IPS-NIHi7 (cell line): ENCODE data around the gene CDK13.

Source experiments
- DNase-seq: peaks from one replicate; pipeline ENCODE4 v3.0.0; 2012; ENCODE audit warnings: mixed read lengths; ENCODE audit errors: extremely low spot score

Gene CDK13

DNA sequence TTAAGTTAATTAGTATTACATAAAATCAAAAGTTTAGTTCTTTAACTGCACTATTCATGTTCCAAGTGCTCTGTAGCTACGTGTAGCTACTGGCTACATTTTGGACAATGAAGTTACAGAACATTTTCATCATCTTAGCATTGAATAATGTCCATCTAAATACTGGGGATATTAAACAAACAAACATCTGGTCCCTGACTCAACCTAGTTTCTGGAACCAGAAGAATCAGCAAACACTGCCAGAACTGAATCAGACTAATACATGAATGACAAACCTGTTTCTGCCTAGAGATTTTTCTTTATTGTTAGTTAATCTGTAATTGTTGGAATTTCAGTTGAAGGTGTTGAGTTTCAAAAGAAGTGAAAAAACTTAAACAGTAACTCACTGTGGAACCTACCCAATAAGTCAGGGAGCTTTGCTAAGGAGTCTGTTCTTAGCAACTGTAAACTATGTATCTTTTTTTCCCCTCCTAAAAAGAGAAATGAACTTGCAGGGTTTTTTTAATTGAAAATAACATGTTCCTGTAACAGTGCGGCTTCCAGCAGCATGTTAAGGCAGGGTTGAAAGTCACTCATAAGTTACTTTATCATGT, 58.3 kb downstream of the CDK13 start:
- DNase-seq = no peak

DNA sequence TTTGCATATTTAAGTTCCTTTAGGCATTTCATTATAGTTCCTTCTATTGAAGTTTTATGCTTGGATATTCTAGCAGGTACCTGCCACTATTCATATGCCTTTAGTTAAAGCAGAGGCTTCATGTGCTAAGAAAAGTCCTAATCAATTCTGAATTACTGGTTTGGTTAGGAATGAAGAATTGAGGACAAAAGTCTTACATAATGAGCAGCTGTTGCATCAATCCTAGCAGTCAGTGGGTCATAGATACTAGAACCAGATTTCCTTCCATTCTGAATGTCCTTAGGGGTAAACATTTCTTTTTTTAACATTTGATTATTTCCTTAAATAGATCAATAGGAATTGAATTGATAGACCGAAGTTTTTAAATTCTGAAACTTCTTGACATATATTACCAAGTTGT, 59.2 kb downstream of the CDK13 start:
- DNase-seq = no peak

DNA sequence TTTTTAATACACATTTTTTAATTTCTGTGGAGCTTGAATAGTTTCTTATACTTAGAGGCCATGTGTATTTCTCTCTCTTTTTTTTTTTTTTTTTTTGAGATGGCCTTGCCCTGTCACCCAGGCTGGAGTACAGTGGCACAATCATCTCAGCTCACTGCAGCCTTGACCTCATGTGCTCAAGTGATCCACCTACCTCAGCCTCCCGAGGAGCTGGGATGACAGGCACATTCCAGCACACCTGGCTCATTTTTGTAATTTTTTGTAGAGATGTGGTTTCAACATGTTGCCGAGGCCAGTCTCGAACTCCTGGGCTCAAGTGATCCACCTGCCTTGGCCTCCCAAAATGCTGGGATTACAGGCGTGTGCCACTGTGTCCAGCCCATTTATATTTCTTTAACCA, 64.3 kb downstream of the CDK13 start:
- no peak for DNase-seq

DNA sequence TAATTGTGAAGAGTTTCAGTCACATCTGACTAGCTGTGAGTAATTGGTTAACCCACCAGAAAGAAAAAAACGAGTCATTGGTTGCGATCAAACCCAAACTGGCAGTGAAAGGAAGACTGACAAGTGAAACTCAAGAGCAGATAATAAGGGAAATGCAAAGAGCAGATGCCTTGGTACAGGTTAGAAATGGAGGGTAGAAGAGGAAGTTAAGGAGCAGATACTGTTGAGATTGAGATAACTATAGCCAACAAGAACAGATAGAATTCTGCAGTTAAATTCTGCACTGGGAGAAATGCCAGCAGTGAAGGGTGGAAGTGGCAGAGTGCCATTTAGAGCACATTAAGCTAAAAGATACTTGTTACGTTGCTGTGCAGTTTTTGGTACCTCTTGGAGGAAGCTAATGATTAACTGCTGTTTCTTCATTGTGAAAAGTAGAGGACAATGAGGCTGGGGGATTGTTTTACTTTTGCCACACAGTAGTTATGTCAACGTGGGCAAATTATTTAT, 65.8 kb downstream of the CDK13 start:
- no peak for DNase-seq

DNA sequence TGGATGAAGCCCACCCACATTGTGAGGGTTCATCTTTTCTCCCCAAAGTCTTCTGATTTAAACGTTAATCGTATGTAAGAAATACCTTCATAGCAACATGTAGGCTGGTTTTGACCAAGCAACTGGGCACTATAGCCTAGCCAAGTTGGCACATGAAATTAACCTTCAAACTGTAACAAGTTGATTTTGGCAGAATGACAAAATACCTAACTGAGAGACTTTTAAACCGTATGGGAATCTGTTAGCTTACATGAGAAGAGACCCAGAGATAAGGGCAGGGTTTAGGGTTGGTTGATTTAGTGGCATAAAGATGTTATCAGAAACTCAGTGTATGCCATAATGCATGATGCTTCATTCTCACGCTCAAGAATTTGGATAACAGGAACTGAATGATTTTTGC, 69.5 kb downstream of the CDK13 start:
- DNase-seq = no peak

DNA sequence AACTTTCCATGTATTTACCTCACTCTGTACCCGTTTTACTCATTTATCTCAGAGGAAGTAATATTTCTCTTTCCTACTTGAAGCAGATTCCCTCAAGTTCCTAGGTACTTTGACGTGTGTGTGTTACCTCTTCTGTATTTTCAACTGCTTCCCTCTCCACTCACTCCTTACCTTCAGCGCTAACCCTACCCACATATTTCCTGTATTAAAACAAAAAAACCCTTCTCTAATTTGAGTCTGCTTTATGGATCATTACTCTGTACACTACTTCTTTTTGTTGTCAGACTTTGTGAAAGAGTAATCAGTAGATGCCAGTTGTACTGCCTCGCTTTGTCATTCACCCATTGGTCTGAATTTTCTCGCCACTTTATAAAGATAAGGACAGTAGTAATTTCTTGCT, 74.0 kb downstream of the CDK13 start:
- no peak for DNase-seq

DNA sequence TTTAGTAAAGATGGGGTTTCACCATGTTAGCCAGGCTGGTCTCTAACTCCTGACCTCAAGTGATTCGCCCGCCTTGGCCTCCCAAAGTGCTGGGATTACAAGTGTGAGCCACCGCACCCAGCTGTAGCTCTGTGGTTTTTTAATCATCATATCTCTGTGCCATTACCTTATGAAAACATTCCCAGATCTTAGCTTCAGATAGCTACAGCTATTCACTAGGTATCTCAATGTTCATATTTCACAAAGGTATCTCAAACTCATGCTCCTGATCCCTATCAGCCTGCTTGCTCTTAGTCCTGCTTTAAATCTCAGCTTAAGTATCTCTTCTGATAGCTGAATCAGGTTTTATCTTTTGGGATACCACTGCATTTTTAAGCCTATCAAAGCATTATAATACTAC, 74.8 kb downstream of the CDK13 start:
- no peak for DNase-seq

DNA sequence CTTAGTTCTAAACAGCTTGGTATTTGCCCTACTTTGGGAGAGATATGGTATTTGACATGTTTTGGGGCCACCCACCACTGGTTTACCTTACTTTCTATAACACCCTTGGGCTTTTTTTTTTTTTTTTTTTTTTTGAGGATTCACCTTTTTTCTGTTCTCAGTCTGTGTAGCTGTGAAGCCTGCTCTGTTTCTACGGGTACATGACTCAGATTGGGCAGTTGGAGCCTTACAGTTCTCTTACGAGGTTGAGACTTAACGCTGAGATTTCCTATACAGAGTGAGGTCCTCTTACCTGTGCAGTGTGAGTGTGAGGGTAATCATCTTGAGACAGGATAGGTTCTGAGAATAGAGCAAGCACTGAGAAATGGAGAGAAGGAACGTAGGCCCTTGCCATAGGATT, 77.5 kb downstream of the CDK13 start:
- DNase-seq = no peak

DNA sequence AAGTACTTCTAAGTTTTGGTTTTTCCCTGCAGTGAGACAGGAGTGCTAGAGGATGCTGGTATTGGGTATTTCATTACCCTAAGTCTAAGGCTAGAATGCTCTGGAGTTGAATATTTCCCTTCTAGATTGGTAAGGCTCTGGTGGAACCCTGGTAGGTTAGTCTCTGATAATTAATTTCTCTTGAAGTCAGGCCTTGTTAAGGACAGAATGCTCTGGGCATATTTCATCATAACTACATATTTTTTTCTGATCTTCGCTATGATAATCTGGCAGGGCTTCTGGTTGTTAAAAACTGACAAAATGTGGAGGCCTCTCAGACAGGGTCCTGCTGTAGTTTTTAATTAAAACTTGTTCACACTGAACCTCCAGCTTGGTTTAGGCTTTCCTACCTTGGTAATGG, 83.8 kb downstream of the CDK13 start:
- DNase-seq = no peak

DNA sequence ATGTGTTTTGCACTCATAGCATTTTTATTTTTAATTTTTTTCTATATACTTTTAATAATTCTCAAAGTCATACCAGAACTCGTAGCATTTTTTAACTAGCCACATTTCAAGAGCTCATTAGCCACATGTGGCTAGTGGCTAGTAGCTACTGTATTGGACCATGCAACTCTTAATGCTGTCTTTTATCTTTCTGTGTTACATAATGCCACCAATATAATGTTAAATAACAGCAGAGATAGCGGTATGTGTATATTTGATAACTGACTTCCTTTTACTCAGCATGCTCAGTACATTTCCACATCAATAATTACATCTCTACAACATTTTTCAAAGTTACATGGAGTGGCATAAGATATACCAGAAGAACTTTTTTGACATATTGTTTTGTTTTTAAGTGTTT, 91.4 kb downstream of the CDK13 start:
- no peak for DNase-seq

DNA sequence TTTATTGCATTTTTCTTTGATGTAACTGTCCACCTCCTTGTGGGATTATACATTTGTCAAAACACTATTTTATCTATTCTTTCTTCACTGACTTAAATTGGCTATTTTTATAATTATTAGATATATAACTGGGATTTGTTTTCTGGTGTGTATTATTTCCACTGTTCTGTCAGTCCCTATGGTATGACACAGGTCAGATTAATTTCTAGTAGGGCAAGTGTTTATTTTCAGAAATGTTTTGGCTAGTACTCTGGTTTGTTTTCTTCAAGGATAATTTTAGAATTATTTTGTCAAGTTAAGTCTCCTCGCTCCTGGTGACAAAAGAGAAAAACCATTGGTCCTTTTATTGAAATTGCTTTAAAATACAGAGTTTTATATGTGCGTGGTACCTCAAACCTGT, 93.1 kb downstream of the CDK13 start:
- no peak for DNase-seq

DNA sequence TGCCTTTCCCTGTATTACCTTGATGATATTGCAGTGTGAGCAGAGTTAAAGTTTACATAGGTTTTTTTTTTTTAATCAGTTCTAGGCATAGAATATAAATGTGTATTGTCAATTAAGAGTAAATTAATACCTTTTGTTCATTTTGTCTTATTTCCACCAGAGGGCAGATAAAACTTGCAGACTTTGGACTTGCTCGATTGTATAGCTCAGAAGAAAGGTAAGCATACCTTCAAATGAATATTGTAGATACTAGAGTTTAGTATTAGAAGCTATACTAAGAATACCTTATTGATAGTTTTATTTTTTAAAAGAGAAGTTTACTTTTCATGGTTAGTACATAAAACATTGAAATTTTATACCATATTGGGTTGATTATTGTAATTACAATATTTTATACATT, 97.6 kb downstream of the CDK13 start:
- DNase-seq = no peak

DNA sequence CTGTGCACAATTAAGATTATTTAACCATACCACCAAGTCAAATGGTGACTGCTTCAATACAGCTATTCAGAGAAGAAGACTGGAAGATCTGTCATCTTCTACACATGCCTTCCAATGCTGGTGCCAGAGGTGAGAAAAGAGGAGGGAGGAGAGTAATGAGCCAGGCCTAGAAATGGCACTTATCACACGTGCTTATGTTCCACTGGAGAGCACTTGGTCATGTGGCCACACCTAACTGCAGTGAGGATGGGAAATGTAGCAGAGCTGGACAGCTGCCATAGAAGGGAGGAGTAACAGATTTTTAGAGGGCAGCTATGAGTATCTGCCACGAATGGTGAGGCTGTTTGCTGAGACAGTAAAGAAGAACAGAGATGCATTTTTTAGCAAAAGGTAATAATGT, 107.2 kb downstream of the CDK13 start:
- DNase-seq = no peak

DNA sequence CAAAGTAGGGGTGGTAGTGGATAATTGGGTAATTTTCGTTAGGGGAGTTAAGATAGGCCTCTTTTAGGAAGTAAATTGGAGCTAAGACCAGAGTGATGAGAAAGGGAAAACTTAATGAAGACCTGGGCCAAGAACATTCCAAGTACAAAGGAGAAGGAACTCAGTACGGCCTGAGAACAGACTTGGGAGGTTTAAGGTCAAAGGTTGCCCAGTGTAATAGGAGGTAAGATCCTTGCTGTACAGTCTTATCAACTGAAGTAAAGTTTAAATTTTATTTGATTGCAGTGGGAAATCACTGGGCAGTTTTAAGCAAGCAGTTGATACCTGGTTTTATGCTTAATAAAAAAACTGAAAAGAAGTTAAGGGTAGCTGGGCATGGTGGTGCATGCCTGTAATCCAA, 108.0 kb downstream of the CDK13 start:
- no peak for DNase-seq

DNA sequence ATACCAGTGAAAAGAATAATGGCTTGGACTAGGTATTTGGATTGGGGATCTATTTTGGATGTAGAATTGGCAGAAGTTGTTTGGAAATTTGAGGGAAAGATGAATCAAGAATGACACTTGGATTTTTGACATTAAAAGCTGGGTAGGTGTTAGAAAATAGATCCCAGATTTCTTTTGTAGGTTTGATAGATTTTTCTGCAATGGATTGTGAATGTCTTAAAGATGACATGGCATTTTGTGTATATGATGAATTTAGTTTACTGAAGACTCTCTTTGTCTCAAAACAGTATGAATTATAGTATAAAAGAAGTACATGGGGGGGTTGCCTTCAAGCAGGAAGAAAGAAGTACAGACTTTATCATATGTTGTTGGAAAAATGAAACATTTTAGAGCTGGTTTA, 108.6 kb downstream of the CDK13 start:
- no peak for DNase-seq

DNA sequence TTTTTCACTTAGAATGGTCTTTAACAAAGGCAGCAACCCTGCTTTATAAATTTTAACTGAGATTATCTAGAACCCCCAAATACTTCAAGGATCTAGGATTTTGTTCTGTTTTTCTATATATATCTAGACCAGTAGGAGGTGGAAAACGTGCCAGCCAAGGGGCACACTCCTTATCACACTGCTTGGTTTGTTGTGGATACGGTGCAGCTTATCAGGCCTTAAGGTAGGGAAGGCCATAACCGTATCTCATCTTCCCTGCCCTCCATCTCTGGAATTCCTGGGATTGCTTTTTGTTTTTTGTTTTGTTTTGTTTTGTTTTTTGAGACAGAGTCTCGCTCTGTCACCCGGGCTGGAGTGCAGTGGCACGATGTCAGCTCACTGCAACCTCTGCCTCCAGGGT, 109.0 kb downstream of the CDK13 start:
- no peak for DNase-seq

DNA sequence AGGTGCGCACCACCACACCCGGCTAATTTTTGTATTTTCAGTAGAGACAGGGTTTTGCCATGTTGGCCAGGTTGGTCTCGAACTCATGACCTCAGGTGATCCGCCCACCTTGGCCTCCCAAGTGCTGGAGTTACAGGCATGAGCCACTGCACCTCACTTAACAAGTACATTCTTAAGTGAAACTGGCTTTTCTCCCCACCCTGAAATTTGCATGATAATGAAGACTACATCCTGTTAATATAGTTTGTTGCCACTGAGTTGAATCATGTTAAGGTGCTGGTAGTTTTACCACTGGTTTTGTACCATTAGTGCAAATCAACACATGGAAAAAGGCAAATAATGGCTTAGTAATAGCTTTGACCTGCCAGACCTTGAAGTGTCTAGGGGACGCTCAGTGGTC, 122.2 kb downstream of the CDK13 start:
- DNase-seq = no peak

DNA sequence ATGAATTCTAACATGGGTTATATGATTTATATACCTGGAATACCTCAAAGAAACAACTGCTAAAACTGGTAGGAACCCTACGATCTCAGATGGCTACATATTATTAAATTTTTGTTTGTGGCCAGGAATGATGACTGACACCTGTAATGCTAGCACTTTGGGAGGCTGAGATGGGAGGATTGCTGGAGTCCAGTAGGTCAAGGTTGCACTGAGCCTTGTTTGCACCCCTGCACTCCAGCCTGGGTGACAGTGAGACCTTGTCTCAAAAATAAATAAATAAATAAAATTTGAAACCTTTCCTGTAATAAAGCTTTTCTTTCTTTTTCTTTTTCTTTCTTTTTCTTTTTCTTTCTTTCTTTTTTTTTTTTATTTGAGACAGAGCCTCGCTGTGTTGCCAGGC, 123.2 kb downstream of the CDK13 start:
- DNase-seq = no peak

DNA sequence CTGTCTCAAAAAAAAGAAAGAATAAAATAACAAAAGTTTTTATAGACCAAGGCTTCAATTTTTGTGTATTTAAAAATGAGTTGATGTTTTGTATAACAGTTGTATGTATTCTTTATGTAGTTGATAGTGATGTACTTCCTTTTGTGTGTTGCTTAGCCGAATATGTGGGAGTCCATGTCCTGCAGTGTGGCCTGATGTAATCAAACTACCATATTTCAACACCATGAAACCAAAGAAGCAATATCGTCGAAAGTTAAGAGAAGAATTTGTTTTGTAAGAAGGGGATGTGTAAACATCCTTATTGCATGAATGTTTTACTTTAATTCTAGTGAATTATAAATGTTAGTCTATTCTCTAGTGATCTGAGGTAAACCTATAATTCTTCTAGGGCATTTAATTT, 127.8 kb downstream of the CDK13 start:
- no peak for DNase-seq

DNA sequence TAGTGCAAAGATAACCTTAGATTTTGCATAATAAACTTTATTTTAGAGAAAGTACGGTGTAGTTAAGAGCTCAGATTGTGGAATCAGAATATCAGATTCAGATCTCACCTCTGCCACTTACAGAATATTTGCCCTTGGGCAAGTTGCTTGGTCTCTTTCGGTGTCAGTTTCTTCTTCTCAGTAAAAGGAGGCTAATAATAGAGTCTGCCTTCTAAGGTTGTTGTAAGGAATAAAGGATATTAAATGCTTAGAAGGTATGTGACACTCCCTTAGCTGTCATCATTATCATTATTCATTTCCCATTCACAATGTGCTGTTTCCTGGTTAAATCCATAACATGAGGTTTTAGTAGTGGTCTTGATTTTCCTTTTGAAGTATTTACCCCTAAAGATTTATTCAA, 142.1 kb downstream of the CDK13 start:
- no peak for DNase-seq

DNA sequence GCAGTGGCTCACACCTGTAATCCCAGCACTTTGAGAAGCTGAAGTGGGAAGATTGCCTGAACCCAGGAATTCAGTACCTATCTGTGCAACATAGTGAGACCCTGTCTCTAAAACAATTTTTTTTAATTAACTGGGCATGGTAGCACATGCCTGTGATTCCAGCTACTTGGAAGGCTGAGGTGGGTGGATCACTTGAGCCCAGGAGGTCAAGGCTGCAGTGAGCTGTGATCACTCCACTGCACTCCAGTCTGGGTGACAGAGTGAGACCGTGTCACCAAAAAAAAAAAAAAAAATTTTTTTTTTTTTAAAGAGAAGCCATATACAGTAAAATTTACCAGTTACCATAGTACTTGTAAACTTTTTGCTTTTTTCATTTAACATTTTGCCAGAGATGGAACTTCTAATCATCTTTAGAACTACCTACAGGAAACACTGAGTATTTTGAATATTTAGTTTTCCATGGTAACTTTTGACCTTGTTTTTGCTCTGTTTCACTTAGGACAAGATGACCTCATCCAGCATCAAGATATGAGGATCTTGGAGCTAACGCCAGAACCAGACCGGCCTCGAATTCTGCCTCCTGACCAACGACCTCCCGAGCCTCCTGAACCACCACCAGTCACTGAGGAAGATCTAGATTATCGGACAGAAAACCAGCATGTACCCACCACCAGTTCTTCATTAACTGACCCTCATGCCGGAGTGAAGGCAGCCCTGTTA, 143.7 kb downstream of the CDK13 start:
- no peak for DNase-seq

DNA sequence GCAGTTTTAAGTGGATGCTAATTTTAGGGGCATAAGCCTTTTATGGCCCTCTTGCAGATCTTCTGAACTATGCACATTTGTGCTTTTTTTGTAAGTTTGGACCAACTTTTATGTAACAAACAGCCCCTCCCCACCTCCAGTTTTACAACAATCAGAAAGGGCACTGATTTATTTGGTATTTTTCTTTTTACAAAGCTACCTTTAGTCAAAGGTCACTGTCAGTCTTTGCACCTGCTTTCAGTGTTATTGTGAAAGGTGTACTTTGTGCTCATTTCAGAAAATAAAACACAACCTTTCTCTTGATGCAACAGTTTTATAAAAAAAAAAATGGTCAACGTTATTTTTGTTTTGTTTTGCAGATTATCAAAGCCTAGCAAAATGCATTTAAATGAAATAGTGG, 145.2 kb downstream of the CDK13 start:
- no peak for DNase-seq

DNA sequence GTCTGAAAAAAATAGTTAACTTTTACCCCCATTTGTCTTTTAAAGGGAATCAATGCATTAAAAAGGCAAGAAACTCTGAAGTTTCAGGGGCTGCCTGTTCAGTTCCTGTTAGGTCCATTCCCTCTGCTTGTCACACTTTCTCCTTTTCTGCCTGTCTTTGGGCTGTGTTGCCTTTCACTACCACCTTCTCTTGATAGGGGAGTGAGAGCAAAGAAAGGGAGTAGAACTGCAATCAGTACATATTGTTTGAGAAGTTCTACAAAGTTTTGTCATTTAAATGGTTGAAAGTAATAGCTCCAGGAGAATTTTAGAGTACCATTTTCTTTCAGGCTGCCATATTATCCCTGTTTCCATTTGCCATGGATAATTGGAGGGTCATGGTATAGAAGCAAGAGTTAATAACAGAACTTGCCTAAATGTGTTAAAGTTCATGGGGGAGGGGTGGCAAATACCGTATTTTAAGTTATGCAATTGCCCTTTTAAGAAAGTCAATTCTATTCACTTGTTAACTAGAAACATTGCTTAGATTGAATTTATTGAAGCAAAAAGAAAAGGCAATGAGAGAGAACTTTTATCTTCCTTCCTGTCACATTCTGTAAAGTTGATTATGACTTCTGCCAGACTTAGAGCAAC, 145.8 kb downstream of the CDK13 start:
- peak; percentile 10 for DNase-seq
